Fibroblast of the aortic adventitia (primary cell): Measurements from ENCODE around the gene OR2M7. TPM values are rescaled to one million over a fixed set of nuclear protein-coding genes. Genes with fewer than 3 reads are reported as not detected.

Source experiments
- DNase-seq: peaks from one replicate; pipeline ENCODE4 v3.0.0-alpha.2; 2010; ENCODE audit warnings: low read depth
- H3K4me3 ChIP-seq: 2 replicates; pipeline ENCODE4 v1.5.1; 2011; ENCODE audit warnings: low read depth, mild to moderate bottlenecking, control low read depth, low read length, moderate library complexity
- total RNA-seq: library from RNA; depleted of rRNA; stranded (reverse); fragments of >200 nt; gene quantifications from 2 replicates; pipeline ENCODE4 v1.2.3, GENCODE V29; 2012; ENCODE audit warnings: low replicate concordance
- TF ChIP-seq, protein P1 (sequence below): IDR thresholded peaks from 2 replicates; pipeline ENCODE4 v1.5.1; 2011; ENCODE audit warnings: mild to moderate bottlenecking, low read length, control low read depth, inconsistent platforms; ENCODE audit not compliant: insufficient read depth

OR2M7 gene
- total RNA-seq, 1 donor = not detected

DNA sequence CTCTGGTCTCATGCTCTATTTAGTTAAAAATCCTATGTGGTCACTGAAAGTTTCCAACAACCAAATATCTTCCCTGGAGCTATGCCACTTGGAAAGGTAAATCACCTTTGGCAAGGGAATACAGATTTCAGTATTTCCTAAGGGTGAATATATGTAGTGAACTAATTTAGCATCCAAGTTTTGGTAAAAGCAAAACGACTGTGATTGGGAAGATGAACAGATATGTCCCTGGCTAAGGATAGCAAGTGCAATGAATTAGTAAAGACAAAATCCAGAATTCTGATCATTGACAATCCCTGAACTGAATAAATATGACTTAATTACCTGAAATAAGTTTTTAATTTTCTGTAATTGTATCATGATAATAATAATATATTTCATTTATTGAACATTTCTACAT is 46.5 kb downstream of the OR2M7 start, which contains the start of gene OR2T33:
Gene OR2T33, minus strand, starts transcription at position 101 of the 400 bp plus-strand sequence. CDS start 4,162 bp downstream, outside the sequence.
- TF ChIP-seq, protein P1, sequence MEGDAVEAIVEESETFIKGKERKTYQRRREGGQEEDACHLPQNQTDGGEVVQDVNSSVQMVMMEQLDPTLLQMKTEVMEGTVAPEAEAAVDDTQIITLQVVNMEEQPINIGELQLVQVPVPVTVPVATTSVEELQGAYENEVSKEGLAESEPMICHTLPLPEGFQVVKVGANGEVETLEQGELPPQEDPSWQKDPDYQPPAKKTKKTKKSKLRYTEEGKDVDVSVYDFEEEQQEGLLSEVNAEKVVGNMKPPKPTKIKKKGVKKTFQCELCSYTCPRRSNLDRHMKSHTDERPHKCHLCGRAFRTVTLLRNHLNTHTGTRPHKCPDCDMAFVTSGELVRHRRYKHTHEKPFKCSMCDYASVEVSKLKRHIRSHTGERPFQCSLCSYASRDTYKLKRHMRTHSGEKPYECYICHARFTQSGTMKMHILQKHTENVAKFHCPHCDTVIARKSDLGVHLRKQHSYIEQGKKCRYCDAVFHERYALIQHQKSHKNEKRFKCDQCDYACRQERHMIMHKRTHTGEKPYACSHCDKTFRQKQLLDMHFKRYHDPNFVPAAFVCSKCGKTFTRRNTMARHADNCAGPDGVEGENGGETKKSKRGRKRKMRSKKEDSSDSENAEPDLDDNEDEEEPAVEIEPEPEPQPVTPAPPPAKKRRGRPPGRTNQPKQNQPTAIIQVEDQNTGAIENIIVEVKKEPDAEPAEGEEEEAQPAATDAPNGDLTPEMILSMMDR = no peak

More for the DNA sequence above, 46.5 kb downstream of the OR2M7 start, which contains the start of gene OR2T33:
- DNase-seq = no peak
- H3K4me3 ChIP-seq = no peak within 1 kb of the TSS

Other genes with a start within 250 kb of the OR2M7 start
- not detected in 2 replicates for gene OR2L13, start 229.4 kb downstream of the OR2M7 start, total RNA-seq
- not detected in 2 replicates for gene OR2M5, start 179.4 kb downstream of the OR2M7 start, total RNA-seq
- gene OR2M2, start 149.7 kb downstream of the OR2M7 start, total RNA-seq = not detected in 2 replicates
- under 0.01 TPM in 1 of 2 replicates, not detected in the other for gene OR2M3, start 127.3 kb downstream of the OR2M7 start, total RNA-seq
- not detected in 2 replicates for gene OR2M4, start 93.2 kb downstream of the OR2M7 start, total RNA-seq
- gene OR2T33, start 46.6 kb downstream of the OR2M7 start, total RNA-seq = not detected in 2 replicates
- gene OR2T12, start 21.1 kb downstream of the OR2M7 start, total RNA-seq = not detected in 2 replicates
- gene OR14C36, start 24.2 kb upstream of the OR2M7 start, total RNA-seq = not detected in 2 replicates
- gene OR2T4, start 37.1 kb upstream of the OR2M7 start, total RNA-seq = not detected in 2 replicates
- gene OR2T6, start 51.2 kb upstream of the OR2M7 start, total RNA-seq = not detected in 2 replicates
- not detected in 2 replicates for gene OR2T1, start 78.5 kb upstream of the OR2M7 start, total RNA-seq
- not detected in 2 replicates for gene OR2T2, start 121.1 kb upstream of the OR2M7 start, total RNA-seq
- not detected in 2 replicates for gene OR2T3, start 148.8 kb upstream of the OR2M7 start, total RNA-seq
- gene OR2T5, start 164.0 kb upstream of the OR2M7 start, total RNA-seq = not detected in 2 replicates
- gene OR2G6, start 183.5 kb upstream of the OR2M7 start, total RNA-seq = not detected in 2 replicates
- not detected in 2 replicates for gene OR2T29, start 238.2 kb upstream of the OR2M7 start, total RNA-seq